HEK293T (cell line): ENCODE results near the gene TMSB4X.

Experiments used
- CTCF ChIA-PET: fragments of 350-600 bp; formaldehyde crosslinking; extraction: SDS; loops from one replicate; lab custom pipeline; 2021; ENCODE audit warnings: antibody characterized with exemption, inconsistent platforms; lab: Yijun Ruan, JAX
- POLR2A ChIA-PET: fragments of 350-600 bp; formaldehyde crosslinking; extraction: SDS; loops from one replicate; lab custom pipeline; 2020; ENCODE audit warnings: antibody characterized with exemption, inconsistent platforms; lab: Yijun Ruan, JAX
- DNase-seq: peaks from one replicate; pipeline ENCODE4 v3.0.0; 2012; ENCODE audit warnings: mixed read lengths; ENCODE audit errors: extremely low spot score
- ARNT ChIP-seq: fragments of 450-650 bp; IDR thresholded peaks from 2 replicates; pipeline ENCODE4 v1.6.1; 2017; ENCODE audit warnings: mild to moderate bottlenecking
- BHLHE40 ChIP-seq: fragments of 450-650 bp; IDR thresholded peaks from 2 replicates; pipeline ENCODE4 v1.6.1; 2016; ENCODE audit warnings: mild to moderate bottlenecking, moderate library complexity, borderline replicate concordance
- CTBP1 ChIP-seq: fragments of 450-650 bp; IDR thresholded peaks from 2 replicates; pipeline ENCODE4 v1.6.1; 2016; ENCODE audit warnings: borderline replicate concordance
- ELF4 ChIP-seq: fragments of 450-650 bp; IDR thresholded peaks from 2 replicates; pipeline ENCODE4 v1.6.1; 2017; ENCODE audit warnings: antibody characterized with exemption
- FOXA1 ChIP-seq: fragments of 450-650 bp; IDR thresholded peaks from 2 replicates; pipeline ENCODE4 v1.6.1; 2016; ENCODE audit warnings: mild to moderate bottlenecking
- FOXK2 ChIP-seq: fragments of 450-650 bp; IDR thresholded peaks from 2 replicates; pipeline ENCODE4 v1.6.1; 2016; ENCODE audit warnings: mild to moderate bottlenecking
- FOXM1 ChIP-seq: fragments of 450-650 bp; IDR thresholded peaks from 2 replicates; pipeline ENCODE4 v1.6.1; 2017; ENCODE audit warnings: mild to moderate bottlenecking, borderline replicate concordance
- HDGF ChIP-seq: fragments of 450-650 bp; IDR thresholded peaks from 2 replicates; pipeline ENCODE4 v1.6.1; 2017; ENCODE audit warnings: antibody characterized with exemption, borderline replicate concordance
- L3MBTL2 ChIP-seq: fragments of 450-650 bp; conservative IDR thresholded peaks from 2 replicates; pipeline ENCODE4 v1.6.1; 2016; ENCODE audit warnings: mild to moderate bottlenecking
- LEF1 ChIP-seq: fragments of 450-650 bp; IDR thresholded peaks from 2 replicates; pipeline ENCODE4 v1.6.1; 2017; ENCODE audit warnings: mild to moderate bottlenecking, borderline replicate concordance
- NFRKB ChIP-seq: fragments of 450-650 bp; IDR thresholded peaks from 2 replicates; pipeline ENCODE4 v1.6.1; 2016; ENCODE audit warnings: mild to moderate bottlenecking, moderate library complexity
- SP1 ChIP-seq: fragments of 450-650 bp; IDR thresholded peaks from 2 replicates; pipeline ENCODE4 v1.6.1; 2017
- SUZ12 ChIP-seq: fragments of 450-650 bp; IDR thresholded peaks from 2 replicates; pipeline ENCODE4 v1.6.1; 2016; ENCODE audit warnings: mild to moderate bottlenecking
- TARDBP ChIP-seq: fragments of 450-650 bp; IDR thresholded peaks from 2 replicates; pipeline ENCODE4 v1.6.1; 2016
- ZNF384 ChIP-seq: fragments of 450-650 bp; IDR thresholded peaks from 2 replicates; pipeline ENCODE4 v1.6.1; 2016
- TF ChIP-seq, protein P1 (sequence below): fragments of 450-650 bp; IDR thresholded peaks from 2 replicates; pipeline ENCODE4 v1.6.1; 2016

Gene TMSB4X

DNA sequence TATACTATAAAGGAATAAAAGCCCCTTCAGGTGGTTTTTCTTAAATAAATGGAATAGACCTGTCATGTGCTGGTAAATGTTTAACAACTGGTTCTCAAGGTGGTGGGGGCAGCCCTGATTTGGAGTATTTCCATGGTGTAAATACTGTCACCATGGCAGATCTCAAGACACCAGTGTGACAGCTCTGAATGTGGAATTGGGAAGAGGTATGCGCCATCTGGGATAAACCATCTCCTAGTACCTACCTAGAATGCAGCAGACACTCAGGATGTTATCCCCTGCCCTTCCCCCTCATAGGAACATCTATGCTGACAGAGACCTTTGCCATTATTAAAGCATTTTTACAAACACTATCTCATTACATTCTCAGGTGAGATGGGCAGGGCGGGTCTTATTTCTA lies 26.4 kb upstream of the TMSB4X start:
- no peak for TF ChIP-seq LEF1
- TF ChIP-seq ZNF384, result no peak
- no peak for TF ChIP-seq FOXK2
- no peak for TF ChIP-seq SP1
- no peak for TF ChIP-seq BHLHE40
- TF ChIP-seq TARDBP, result no peak
- no peak for TF ChIP-seq CTBP1
- DNase-seq, result no peak
- POLR2A ChIA-PET, result no interaction called here
- CTCF ChIA-PET, result no interaction called here

DNA sequence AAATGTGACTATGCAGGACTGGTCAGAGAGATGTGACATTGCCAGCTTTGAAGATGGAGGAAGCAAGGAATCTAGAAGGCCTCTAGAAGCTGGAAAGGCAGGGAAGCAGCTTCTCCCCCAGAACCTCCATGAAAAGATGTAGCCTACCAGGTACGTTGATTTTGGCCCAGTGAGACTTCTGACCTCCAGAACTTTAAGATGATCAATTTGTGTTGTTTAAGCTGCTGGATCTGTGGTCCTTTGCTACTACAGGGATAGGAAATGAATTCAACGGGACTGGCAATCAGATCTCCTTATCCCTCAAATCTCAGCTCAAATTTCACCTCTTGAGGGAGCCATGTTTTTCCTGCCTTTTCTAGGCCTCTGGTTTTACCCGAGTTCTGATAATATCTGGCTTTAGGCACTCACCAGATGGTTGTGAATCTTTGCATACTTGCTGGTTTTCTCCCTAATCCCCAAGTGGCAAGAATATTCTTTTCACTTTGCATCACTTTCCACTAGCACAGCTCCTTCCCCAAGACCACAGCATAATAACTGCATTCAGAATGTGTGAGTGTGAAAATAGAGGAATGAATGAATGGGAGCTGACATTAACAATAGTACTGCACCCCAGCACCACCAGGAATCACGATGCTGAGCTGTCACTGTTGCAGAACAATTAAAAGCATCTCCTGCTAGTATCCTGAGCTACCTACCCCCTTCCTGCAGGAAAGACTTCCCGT lies 25.5 kb upstream of the TMSB4X start:
- POLR2A ChIA-PET, result interaction anchor here (1.4 kb wide), 1 partner anchor 27 kb away, joined by 4 read pairs; no protein-coding TSS in a partner anchor
- CTCF ChIA-PET, result interaction anchor here (0.5 to 1.2 kb wide), 2 partner anchors 21 to 70 kb away, joined by 3 to 4 read pairs; no protein-coding TSS in a partner anchor
- no peak for DNase-seq
- TF ChIP-seq CTBP1 (no peak), SP1 (no peak), L3MBTL2 (no peak), BHLHE40 (no peak), TARDBP (no peak), SUZ12 (no peak), FOXA1 (no peak), HDGF (no peak), NFRKB (no peak), LEF1 (no peak), ARNT (no peak)
- TF ChIP-seq, protein P1, sequence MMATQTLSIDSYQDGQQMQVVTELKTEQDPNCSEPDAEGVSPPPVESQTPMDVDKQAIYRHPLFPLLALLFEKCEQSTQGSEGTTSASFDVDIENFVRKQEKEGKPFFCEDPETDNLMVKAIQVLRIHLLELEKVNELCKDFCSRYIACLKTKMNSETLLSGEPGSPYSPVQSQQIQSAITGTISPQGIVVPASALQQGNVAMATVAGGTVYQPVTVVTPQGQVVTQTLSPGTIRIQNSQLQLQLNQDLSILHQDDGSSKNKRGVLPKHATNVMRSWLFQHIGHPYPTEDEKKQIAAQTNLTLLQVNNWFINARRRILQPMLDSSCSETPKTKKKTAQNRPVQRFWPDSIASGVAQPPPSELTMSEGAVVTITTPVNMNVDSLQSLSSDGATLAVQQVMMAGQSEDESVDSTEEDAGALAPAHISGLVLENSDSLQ, result no peak

DNA sequence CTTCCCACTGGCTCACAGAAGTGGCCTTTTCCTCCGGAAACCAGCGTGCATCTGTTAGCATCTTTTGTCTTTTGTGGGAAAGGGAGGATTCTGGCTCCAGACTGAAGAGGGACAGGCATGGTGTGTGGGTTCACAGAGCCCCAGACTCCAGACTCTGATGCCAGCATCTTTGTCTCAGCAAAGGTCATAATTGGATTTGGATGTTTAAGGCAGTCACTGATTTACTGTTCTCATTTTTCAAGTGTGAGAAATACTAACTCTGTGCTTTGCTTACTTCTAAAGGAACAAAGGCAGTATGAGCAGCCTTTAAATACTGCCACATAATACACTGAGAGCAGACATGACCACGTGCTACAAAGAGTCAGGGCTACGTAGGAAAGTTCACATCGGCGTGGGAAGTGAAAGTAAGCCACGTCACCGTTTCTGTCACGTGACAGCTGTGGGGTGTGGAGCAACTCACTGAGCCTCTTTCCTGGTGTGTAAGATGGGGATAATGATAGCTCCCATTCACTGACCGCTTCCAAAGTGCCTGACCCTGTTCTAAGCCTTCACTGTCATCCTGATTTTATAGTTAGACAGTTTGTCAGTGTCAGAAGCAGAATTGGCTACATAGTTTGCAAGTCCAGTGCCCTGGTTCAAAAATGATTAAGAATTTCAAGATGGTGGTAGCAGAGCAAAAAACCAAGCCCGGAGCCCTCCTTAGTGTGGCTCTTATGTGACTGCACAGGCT lies 24.8 kb upstream of the TMSB4X start:
- TF ChIP-seq, protein P1, result no peak
- TF ChIP-seq FOXM1 (no peak), BHLHE40 (no peak), TARDBP (no peak), FOXK2 (no peak), LEF1 (no peak), NFRKB (no peak), ARNT (no peak), L3MBTL2 (no peak), SP1 (no peak), FOXA1 (no peak), HDGF (no peak), ZNF384 (no peak)
- CTCF ChIA-PET, result interaction anchor here (1.2 to 1.4 kb wide), 2 partner anchors 20 to 538 kb away, joined by 4 read pairs; no protein-coding TSS in a partner anchor
- DNase-seq, result no peak
- POLR2A ChIA-PET, result interaction anchor here (1.4 kb wide), 1 partner anchor 26 kb away, joined by 4 read pairs; no protein-coding TSS in a partner anchor

DNA sequence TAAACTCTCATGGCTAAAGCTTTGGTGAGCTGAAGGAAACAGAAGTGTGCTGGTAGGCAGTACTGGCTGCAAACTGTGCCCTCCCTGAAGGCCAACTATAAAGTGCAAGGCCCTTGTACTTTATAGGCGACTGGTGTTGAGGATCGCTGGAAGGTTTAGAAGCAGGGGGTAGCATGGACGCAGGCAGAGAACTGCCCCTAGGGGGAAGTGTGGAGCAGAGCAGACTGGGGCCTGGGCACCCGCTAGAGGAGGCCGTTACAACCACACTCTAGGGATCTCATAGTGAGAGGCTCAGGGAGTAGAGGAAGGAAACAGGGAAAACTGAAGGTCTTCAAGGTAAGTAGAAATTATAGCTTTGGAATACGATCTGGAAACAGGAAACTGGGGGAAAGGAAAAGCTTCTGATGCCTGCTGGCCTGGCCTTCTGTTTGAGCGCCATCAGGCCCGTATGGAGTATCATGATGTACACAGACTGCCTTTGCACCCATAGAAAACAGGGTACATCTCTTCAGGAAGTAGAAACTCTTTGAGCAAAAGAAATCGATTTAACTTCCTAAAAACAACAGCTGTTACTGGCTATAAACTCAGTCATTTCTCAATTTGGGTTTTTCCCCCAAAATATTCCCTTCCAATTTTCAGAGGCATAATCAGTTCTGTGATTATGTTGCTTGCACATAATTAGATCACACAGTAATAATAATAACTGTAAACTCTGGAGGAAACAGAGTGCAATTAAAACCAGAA lies 23.9 kb upstream of the TMSB4X start:
- peak; percentile 62 for DNase-seq
- ChIA-PET POLR2A (no interaction called here), CTCF (interaction anchor here (0.6 to 1.4 kb wide), 2 partner anchors 17 to 538 kb away, joined by 4 to 5 read pairs; no protein-coding TSS in a partner anchor)
- TF ChIP-seq L3MBTL2, result no peak
- TF ChIP-seq, protein P1, result no peak

GRCh38 chrX:12951595-12951975 lies 23.3 kb upstream of the TMSB4X start:
- no peak for DNase-seq
- TF ChIP-seq FOXA1, result no peak
- TF ChIP-seq, protein P1, result no peak
- no peak for TF ChIP-seq ZNF384
- TF ChIP-seq SUZ12, result no peak
- TF ChIP-seq ELF4, result no peak
- TF ChIP-seq HDGF, result no peak
- TF ChIP-seq FOXM1, result no peak
- TF ChIP-seq L3MBTL2, result no peak
- TF ChIP-seq FOXK2, result no peak
- TF ChIP-seq LEF1, result no peak
- TF ChIP-seq TARDBP, result no peak
- no peak for TF ChIP-seq SP1
- TF ChIP-seq NFRKB, result no peak
- TF ChIP-seq BHLHE40, result no peak
- TF ChIP-seq CTBP1, result no peak
- no peak for TF ChIP-seq ARNT
- CTCF ChIA-PET, result interaction anchor here (0.6 to 1.4 kb wide), 2 partner anchors 17 to 537 kb away, joined by 4 to 5 read pairs; no protein-coding TSS in a partner anchor
- POLR2A ChIA-PET, result no interaction called here
